NOMO-1 treated with dmso at 0.1 percent for 144 hours (cell line): ENCODE data around the gene SP9.

Source experiments
- DNase-seq: peaks from one replicate; lab custom pipeline; 2025; ENCODE audit not compliant: unreplicated experiment; lab: John Stamatoyannopoulos, UW

SP9 gene

GRCh38 chr2:174334781-174335251 lies at the start of gene SP9:
Gene SP9 (plus strand): TSS chr2:174334954. CDS start chr2:174335093, 139 bp downstream.
- no peak for DNase-seq

GRCh38 chr2:174286172-174286571 lies 48.6 kb upstream of the SP9 start:
- no peak for DNase-seq

GRCh38 chr2:174292908-174293307 lies 41.8 kb upstream of the SP9 start:
- no peak for DNase-seq

- no peak for DNase-seq
Measured at GRCh38 chr2:174300114-174300513, 34.6 kb upstream of the SP9 start.

GRCh38 chr2:174312581-174313234 lies 22.0 kb upstream of the SP9 start:
- no peak for DNase-seq

- DNase-seq = no peak
Measured at GRCh38 chr2:174322149-174322548, 12.6 kb upstream of the SP9 start.

GRCh38 chr2:174322746-174323145 lies 12.0 kb upstream of the SP9 start:
- DNase-seq = no peak

- DNase-seq = no peak
Measured at GRCh38 chr2:174324530-174324929, 10.2 kb upstream of the SP9 start.

- peak; percentile 46 for DNase-seq
Measured at GRCh38 chr2:174325373-174326160, 9.2 kb upstream of the SP9 start.

GRCh38 chr2:174326161-174327020 lies 8.4 kb upstream of the SP9 start:
- DNase-seq = no peak

GRCh38 chr2:174327021-174327840 lies 7.5 kb upstream of the SP9 start:
- DNase-seq = no peak

GRCh38 chr2:174327841-174328113 lies 7.0 kb upstream of the SP9 start:
- no peak for DNase-seq

- no peak for DNase-seq
Measured at GRCh38 chr2:174328114-174328960, 6.4 kb upstream of the SP9 start.

GRCh38 chr2:174328961-174329715 lies 5.6 kb upstream of the SP9 start:
- DNase-seq = no peak

- DNase-seq = no peak
Measured at GRCh38 chr2:174330945-174331594, 3.7 kb upstream of the SP9 start.

- DNase-seq = no peak
Measured at GRCh38 chr2:174331595-174332216, 3.0 kb upstream of the SP9 start.

- DNase-seq = no peak
Measured at GRCh38 chr2:174332217-174332963, 2.4 kb upstream of the SP9 start.

- no peak for DNase-seq
Measured at GRCh38 chr2:174333017-174333371, 1.8 kb upstream of the SP9 start.
